Panc1 (cell line): ENCODE results near the gene TCF3.

Source experiments
- CTCF ChIP-seq: fragments of 450-650 bp; IDR thresholded peaks from 2 replicates; pipeline ENCODE4 v1.5.1; 2017; ENCODE audit warnings: mild to moderate bottlenecking
- POLR2AphosphoS5 ChIP-seq: IDR thresholded peaks from 2 replicates; pipeline ENCODE4 v1.6.1; 2012; ENCODE audit warnings: mild to moderate bottlenecking, low read depth, low read length, moderate library complexity
- REST ChIP-seq, 2 experiments: IDR thresholded peaks; 2 replicates each; pipeline ENCODE4 v1.6.1; 2011 to 2012; ENCODE audit warnings: low read depth in 2 of 2, control low read depth in 1 of 2, low read length in 1 of 2, mild to moderate bottlenecking in 1 of 2, moderate library complexity in 1 of 2; ENCODE audit not compliant: insufficient read depth in 1 of 2

GRCh38 chr19:1644070-1644469 is 8.3 kb downstream of the TCF3 start:
- TF ChIP-seq CTCF (no peak), REST (IDR thresholded peaks at IDR 0.05; ENCODE audit: insufficient read depth in 1 of 2, low read depth in 2 of 2, low read length in 1 of 2) (no peak), POLR2AphosphoS5 (no peak)
